ENCODE data around the gene SUPT3H. TPM values are rescaled to one million over a fixed set of nuclear protein-coding genes. Genes with fewer than 3 reads are reported as not detected.
"Not testable (repeated sequence)": the region's sequence is repeated elsewhere in the genome, so short reads cannot be mapped to it uniquely, and the experiment has no call there.

Gene SUPT3H
- total and polyA plus RNA-seq, 7 experiments from 2014 or later, result 8.0 to 16.0 (median 12.7) TPM

GRCh38 chr6:45075246-45075645 is 302.5 kb downstream of the SUPT3H start:
- CTCF ChIA-PET, result no interaction called here
- POLR2A ChIA-PET, result no interaction called here
- no peak overlapping the region for H3K4me3 Mint-ChIP-seq

DNA sequence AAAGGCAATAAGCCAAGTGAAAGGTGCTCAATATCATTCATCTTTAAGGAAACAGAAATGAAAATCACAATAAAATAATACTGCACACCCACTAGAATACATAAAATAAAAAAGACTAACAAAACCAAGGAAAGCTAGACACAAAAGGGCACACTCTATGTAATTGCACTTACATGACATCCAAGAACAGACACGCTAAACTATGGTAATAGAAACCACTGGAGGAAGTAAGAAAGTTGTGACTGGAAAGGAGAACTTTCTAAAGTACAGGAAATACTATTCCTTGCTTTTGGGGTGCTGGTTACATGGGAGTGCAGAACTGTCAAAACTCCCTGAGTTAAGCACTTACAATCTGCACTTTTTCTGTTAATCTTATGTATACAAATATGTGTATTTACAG is 303.3 kb downstream of the SUPT3H start:
- POLR2A ChIA-PET, result no interaction called here
- Histone ChIP-seq H3K4me3 (ENCODE audit: low read length) (no peak overlapping the region), H3K27ac (ENCODE audit: low read depth, low read length) (no peak overlapping the region), H3K9me3 (ENCODE audit: control insufficient read depth in 2 of 3, low read length in 3 of 3) (peaks cover 0 to 13% (median 4%) of the 10 kb centered on the region in 3 experiments), H3K27me3 (ENCODE audit: control insufficient read depth in 2 of 2, insufficient read depth in 2 of 2, low read length in 2 of 2) (no peaks in the 10 kb centered on the region), H3K36me3 (ENCODE audit: control insufficient read depth in 2 of 3, insufficient read depth in 3 of 3, low read length in 3 of 3) (no peaks in the 10 kb centered on the region), H3K4me1 (ENCODE audit: control insufficient read depth in 2 of 2, insufficient read depth in 2 of 2, low read length in 2 of 2) (peaks cover 0 to 6% of the 10 kb centered on the region in 2 donors)
- Mint-ChIP-seq H3K36me3 (peaks cover 10 to 19% (median 13%) of the 10 kb centered on the region in 5 donors), H3K4me3 (no peak overlapping the region), H3K27ac (no peak overlapping the region), H3K9me3 (peaks cover 3 to 22% (median 13%) of the 10 kb centered on the region in 11 donors), H3K4me1 (peaks cover 4 to 41% (median 20%) of the 10 kb centered on the region in 7 donors), H3K27me3 (no peaks in the 10 kb centered on the region)
- CTCF ChIA-PET, result no interaction called here
- ATAC-seq (no peak), DNase-seq (no peak)
- intact Hi-C loops (cut with micrococcal nuclease), result no loop called here

More at GRCh38 chr6:45075246-45075645, 302.5 kb downstream of the SUPT3H start:
- DNase-seq, result no peak
- no peak overlapping the region for H3K4me3 ChIP-seq (ENCODE audit: low read length)
- no peaks in the 10 kb centered on the region for H3K36me3 ChIP-seq (ENCODE audit: control insufficient read depth in 2 of 3, insufficient read depth in 3 of 3, low read length in 3 of 3)
- peaks cover 0 to 13% (median 4%) of the 10 kb centered on the region in 3 experiments for H3K9me3 ChIP-seq (ENCODE audit: control insufficient read depth in 2 of 3, low read length in 3 of 3)
- Mint-ChIP-seq H3K27me3 (no peaks in the 10 kb centered on the region), H3K36me3 (peaks cover 16 to 27% (median 20%) of the 10 kb centered on the region in 5 donors), H3K4me1 (peaks cover 4 to 37% (median 20%) of the 10 kb centered on the region in 7 donors), H3K9me3 (peaks cover 3 to 28% (median 20%) of the 10 kb centered on the region in 11 donors), H3K27ac (no peak overlapping the region)
- H3K4me1 ChIP-seq (ENCODE audit: control insufficient read depth in 2 of 2, insufficient read depth in 2 of 2, low read length in 2 of 2), result peaks cover 0 to 6% of the 10 kb centered on the region in 2 donors
- no peaks in the 10 kb centered on the region for H3K27me3 ChIP-seq (ENCODE audit: control insufficient read depth in 2 of 2, insufficient read depth in 2 of 2, low read length in 2 of 2)
- no peak overlapping the region for H3K27ac ChIP-seq (ENCODE audit: low read depth, low read length)
- intact Hi-C loops (cut with micrococcal nuclease), result no loop called here
- ATAC-seq, result no peak

- H3K27ac Mint-ChIP-seq, result no peak overlapping the region
- CTCF ChIA-PET, result no interaction called here
Observed at GRCh38 chr6:45073771-45074170, 304.0 kb downstream of the SUPT3H start.

DNA sequence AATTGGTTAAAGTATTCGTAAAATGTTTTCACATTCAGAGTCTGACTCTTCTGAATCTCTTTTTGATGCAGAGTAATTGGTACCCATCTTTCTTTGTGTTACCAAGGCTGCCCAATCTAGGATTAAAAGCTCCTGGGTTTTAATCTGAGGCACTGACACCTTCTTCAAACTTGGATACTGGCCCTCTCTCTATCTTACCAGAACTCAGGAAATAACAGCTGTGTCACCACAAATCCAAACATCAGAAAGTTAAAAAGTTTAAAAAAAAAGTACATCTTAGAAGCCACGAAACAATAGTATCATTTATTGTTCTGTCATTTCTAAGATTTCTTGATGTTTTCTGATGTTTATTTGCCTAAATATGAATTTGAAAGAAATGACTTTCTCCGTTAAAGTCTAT is 305.1 kb downstream of the SUPT3H start:
- no peak for ATAC-seq
- intact Hi-C loops (cut with micrococcal nuclease), result no loop called here

More at GRCh38 chr6:45073771-45074170, 304.0 kb downstream of the SUPT3H start:
- intact Hi-C loops (cut with micrococcal nuclease), result no loop called here
- Mint-ChIP-seq H3K4me3 (no peak overlapping the region), H3K27me3 (no peaks in the 10 kb centered on the region), H3K9me3 (peaks cover 3 to 15% (median 9%) of the 10 kb centered on the region in 11 donors), H3K4me1 (peaks cover 4 to 47% (median 20%) of the 10 kb centered on the region in 7 donors), H3K36me3 (peaks cover 8 to 24% (median 15%) of the 10 kb centered on the region in 5 donors)
- no peak for DNase-seq
- Histone ChIP-seq H3K4me3 (ENCODE audit: low read length) (no peak overlapping the region), H3K27me3 (ENCODE audit: control insufficient read depth in 2 of 2, insufficient read depth in 2 of 2, low read length in 2 of 2) (no peaks in the 10 kb centered on the region), H3K9me3 (ENCODE audit: control insufficient read depth in 2 of 3, low read length in 3 of 3) (peaks cover 0 to 7% (median 3%) of the 10 kb centered on the region in 3 experiments), H3K27ac (ENCODE audit: low read depth, low read length) (no peak overlapping the region), H3K36me3 (ENCODE audit: control insufficient read depth in 2 of 3, insufficient read depth in 3 of 3, low read length in 3 of 3) (no peaks in the 10 kb centered on the region), H3K4me1 (ENCODE audit: control insufficient read depth in 2 of 2, insufficient read depth in 2 of 2, low read length in 2 of 2) (peaks cover 0 to 6% of the 10 kb centered on the region in 2 donors)
- POLR2A ChIA-PET, result no interaction called here
- ATAC-seq, result no peak

DNA sequence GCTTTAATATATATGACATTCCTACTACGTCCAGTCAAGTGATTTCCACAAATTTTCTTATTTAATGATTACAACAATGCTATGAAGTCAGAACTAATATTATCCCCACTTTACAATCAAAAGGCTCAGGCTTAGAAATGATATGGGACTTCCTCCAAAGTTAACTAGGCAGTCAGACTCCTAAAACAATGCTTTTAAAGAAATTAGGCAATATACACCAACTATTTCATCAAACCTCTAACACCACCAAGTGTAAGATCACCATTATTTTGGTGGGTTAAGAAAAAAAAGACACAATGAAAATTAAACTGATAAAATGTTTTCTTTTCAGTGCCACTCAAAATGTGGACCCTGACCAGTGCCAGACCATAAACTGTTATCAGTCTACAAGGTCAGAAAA is 305.7 kb downstream of the SUPT3H start:
- peaks cover 0 to 6% (median 0%) of the 10 kb centered on the region in 11 donors for H3K9me3 Mint-ChIP-seq
- no peaks in the 10 kb centered on the region for H3K27me3 ChIP-seq (ENCODE audit: control insufficient read depth in 2 of 2, insufficient read depth in 2 of 2, low read length in 2 of 2)
- no peaks in the 10 kb centered on the region for H3K27me3 Mint-ChIP-seq
- H3K27ac ChIP-seq (ENCODE audit: low read depth, low read length), result no peak overlapping the region
- ATAC-seq (no peak), DNase-seq (no peak)
- H3K9me3 ChIP-seq (ENCODE audit: control insufficient read depth in 2 of 3, low read length in 3 of 3), result no peaks in the 10 kb centered on the region
- no peak overlapping the region for H3K4me3 ChIP-seq (ENCODE audit: low read length)
- H3K4me1 Mint-ChIP-seq, result peaks cover 4 to 47% (median 20%) of the 10 kb centered on the region in 7 donors
- no peaks in the 10 kb centered on the region for H3K36me3 ChIP-seq (ENCODE audit: control insufficient read depth in 2 of 3, insufficient read depth in 3 of 3, low read length in 3 of 3)
- peak overlapping the region in 1 of 10 donors; percentile 4 for H3K4me3 Mint-ChIP-seq
- H3K4me1 ChIP-seq (ENCODE audit: control insufficient read depth in 2 of 2, insufficient read depth in 2 of 2, low read length in 2 of 2), result peaks cover 0 to 6% of the 10 kb centered on the region in 2 donors
- ChIA-PET CTCF (no interaction called here), POLR2A (no interaction called here)
- intact Hi-C loops (cut with micrococcal nuclease), result no loop called here
- peaks cover 0 to 10% (median 4%) of the 10 kb centered on the region in 5 donors for H3K36me3 Mint-ChIP-seq
- no peak overlapping the region for H3K27ac Mint-ChIP-seq

More for the DNA sequence above, 305.1 kb downstream of the SUPT3H start:
- H3K9me3 ChIP-seq (ENCODE audit: control insufficient read depth in 2 of 3, low read length in 3 of 3), result no peaks in the 10 kb centered on the region
- Mint-ChIP-seq H3K27me3 (no peaks in the 10 kb centered on the region), H3K27ac (peak overlapping the region in 2 of 9 donors; percentile 0 to 27), H3K36me3 (peaks cover 0 to 13% (median 5%) of the 10 kb centered on the region in 5 donors), H3K4me1 (peaks cover 4 to 47% (median 20%) of the 10 kb centered on the region in 7 donors), H3K9me3 (peaks cover 0 to 6% (median 2%) of the 10 kb centered on the region in 11 donors), H3K4me3 (peak overlapping the region in 7 of 10 donors; percentile 7 to 59 (median 30))
- ChIA-PET POLR2A (interaction anchor here (0.6 to 0.8 kb wide), 2 partner anchors 36 to 306 kb away, joined by 3 read pairs; no protein-coding TSS in a partner anchor), CTCF (no interaction called here)
- no peaks in the 10 kb centered on the region for H3K36me3 ChIP-seq (ENCODE audit: control insufficient read depth in 2 of 3, insufficient read depth in 3 of 3, low read length in 3 of 3)
- DNase-seq, result no peak
- H3K4me3 ChIP-seq (ENCODE audit: low read length), result no peak overlapping the region
- H3K27me3 ChIP-seq (ENCODE audit: control insufficient read depth in 2 of 2, insufficient read depth in 2 of 2, low read length in 2 of 2), result no peaks in the 10 kb centered on the region
- peaks cover 0 to 6% of the 10 kb centered on the region in 2 donors for H3K4me1 ChIP-seq (ENCODE audit: control insufficient read depth in 2 of 2, insufficient read depth in 2 of 2, low read length in 2 of 2)
- H3K27ac ChIP-seq (ENCODE audit: low read depth, low read length), result no peak overlapping the region

DNA sequence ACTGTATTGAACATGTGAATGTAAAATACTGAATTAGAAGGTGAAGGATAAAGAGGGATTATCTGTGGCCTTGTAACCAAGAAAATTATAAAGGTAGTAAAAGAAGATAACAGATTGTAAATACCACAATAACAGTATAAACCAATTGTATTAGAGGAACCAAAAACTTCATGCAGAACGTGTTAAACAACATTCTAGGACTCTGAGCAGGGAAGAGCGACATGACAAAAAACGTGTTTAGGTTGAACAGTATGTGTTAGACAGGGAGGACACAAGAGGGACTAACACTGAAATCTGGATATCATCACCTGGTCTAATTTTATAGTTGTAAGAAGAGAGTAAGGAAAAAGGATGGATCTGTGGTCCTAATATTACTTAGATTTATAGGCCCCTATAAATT is 308.6 kb downstream of the SUPT3H start:
- peaks cover 0 to 6% of the 10 kb centered on the region in 2 donors for H3K4me1 ChIP-seq (ENCODE audit: control insufficient read depth in 2 of 2, insufficient read depth in 2 of 2, low read length in 2 of 2)
- no peak for ATAC-seq
- H3K4me3 ChIP-seq (ENCODE audit: low read length), result no peak overlapping the region
- H3K27me3 ChIP-seq (ENCODE audit: control insufficient read depth in 2 of 2, insufficient read depth in 2 of 2, low read length in 2 of 2), result no peaks in the 10 kb centered on the region
- H3K27ac ChIP-seq (ENCODE audit: low read depth, low read length), result no peak overlapping the region
- Mint-ChIP-seq H3K4me3 (no peak overlapping the region), H3K9me3 (peaks cover 0 to 3% (median 0%) of the 10 kb centered on the region in 11 donors), H3K4me1 (peaks cover 4 to 38% (median 15%) of the 10 kb centered on the region in 7 donors), H3K27ac (no peak overlapping the region), H3K27me3 (no peaks in the 10 kb centered on the region), H3K36me3 (peaks cover 0 to 6% (median 4%) of the 10 kb centered on the region in 5 donors)
- intact Hi-C loops (cut with micrococcal nuclease), result no loop called here
- no peaks in the 10 kb centered on the region for H3K36me3 ChIP-seq (ENCODE audit: control insufficient read depth in 2 of 3, insufficient read depth in 3 of 3, low read length in 3 of 3)
- no peaks in the 10 kb centered on the region for H3K9me3 ChIP-seq (ENCODE audit: control insufficient read depth in 2 of 3, low read length in 3 of 3)
- no peak for DNase-seq
- ChIA-PET POLR2A (no interaction called here), CTCF (no interaction called here)

DNA sequence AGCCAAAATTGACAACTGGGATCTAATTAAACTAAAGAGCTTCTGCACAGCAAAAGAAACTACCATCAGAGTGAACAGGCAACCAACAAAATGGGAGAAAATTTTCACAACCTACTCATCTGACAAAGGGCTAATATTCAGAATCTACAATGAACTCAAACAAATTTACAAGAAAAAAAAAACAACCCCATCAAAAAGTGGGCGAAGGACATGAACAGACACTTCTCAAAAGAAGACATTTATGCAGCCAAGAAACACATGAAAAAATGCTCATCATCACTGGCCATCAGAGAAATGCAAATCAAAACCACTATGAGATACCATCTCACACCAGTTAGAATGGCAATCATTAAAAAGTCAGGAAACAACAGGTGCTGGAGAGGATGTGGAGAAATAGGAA is 310.3 kb downstream of the SUPT3H start:
- H3K4me1 ChIP-seq (ENCODE audit: control insufficient read depth in 2 of 2, insufficient read depth in 2 of 2, low read length in 2 of 2); H3K9me3 Mint-ChIP-seq; DNase-seq; H3K27ac ChIP-seq (ENCODE audit: low read depth, low read length); ATAC-seq; H3K36me3 Mint-ChIP-seq; H3K27ac Mint-ChIP-seq; POLR2A ChIA-PET; H3K4me3 ChIP-seq (ENCODE audit: low read length); H3K27me3 ChIP-seq (ENCODE audit: control insufficient read depth in 2 of 2, insufficient read depth in 2 of 2, low read length in 2 of 2); H3K9me3 ChIP-seq (ENCODE audit: control insufficient read depth in 2 of 3, low read length in 3 of 3); intact Hi-C loops (cut with micrococcal nuclease); H3K36me3 ChIP-seq (ENCODE audit: control insufficient read depth in 2 of 3, insufficient read depth in 3 of 3, low read length in 3 of 3); H3K4me3 Mint-ChIP-seq; H3K27me3 Mint-ChIP-seq; CTCF ChIA-PET: not testable (repeated sequence)
- peaks cover 0 to 25% (median 8%) of the 10 kb centered on the region in 7 donors for H3K4me1 Mint-ChIP-seq

All from naive thymus-derived CD4-positive, alpha-beta T cell (primary cell).